Transverse colon (tissue), 4 donors: ENCODE data around the gene C2CD4D. TPM values are rescaled to one million over a fixed set of nuclear protein-coding genes. Genes with fewer than 3 reads are reported as not detected.

Experiments
- DNase-seq: peaks from one replicate; pipeline ENCODE4 v3.0.0-alpha.2; 2019
- H3K27ac ChIP-seq, 4 donors: fragments of 200-600 bp; sonication (generic); 2 replicates each; pipeline ENCODE4 v1.5.1; 2016 to 2018; ENCODE audit warnings: inconsistent platforms in 4 of 4
- H3K27me3 ChIP-seq: fragments of 200-600 bp; sonication (generic); 2 replicates; pipeline ENCODE4 v1.5.1; 2017; ENCODE audit warnings: inconsistent platforms
- H3K36me3 ChIP-seq, 4 donors: fragments of 200-600 bp; sonication (generic); 2 replicates each; pipeline ENCODE4 v1.5.1; 2017 to 2019; ENCODE audit warnings: inconsistent platforms in 4 of 4
- H3K4me1 ChIP-seq, 4 donors: fragments of 200-600 bp; sonication (generic); 2 replicates each; pipeline ENCODE4 v1.5.1; 2017 to 2020; ENCODE audit warnings: inconsistent platforms in 4 of 4
- H3K4me3 ChIP-seq, 4 donors: fragments of 200-600 bp; sonication (generic); 1 replicate in 1 of 4; 2 replicates in 3 of 4; pipeline versions ENCODE4 v1.5.1 to v1.6.1; 2017 to 2019; ENCODE audit warnings: inconsistent platforms in 4 of 4
- H3K9me3 ChIP-seq, 2 donors: fragments of 200-600 bp; sonication (generic); 2 replicates each; pipeline ENCODE4 v1.5.1; 2017 to 2019; ENCODE audit warnings: inconsistent platforms in 2 of 2
- CTCF ChIP-seq, 5 experiments: fragments of 200-600 bp in 3 of 5; fragments of 450-650 bp in 2 of 5; sonication (generic) in 3 of 5; IDR thresholded peaks; 1 replicate in 2 of 5; 2 replicates in 3 of 5; pipeline ENCODE4 v1.5.1; 2016 to 2017; ENCODE audit warnings: antibody characterized with exemption in 5 of 5, inconsistent platforms in 3 of 5, mild to moderate bottlenecking in 2 of 5, moderate library complexity in 1 of 5
- EP300 ChIP-seq: sonication (generic); formaldehyde crosslinking; IDR thresholded peaks from one replicate; pipeline ENCODE4 v1.6.1; 2017; ENCODE audit warnings: antibody characterized with exemption, low read depth
- POLR2A ChIP-seq: fragments of 450-650 bp; IDR thresholded peaks from one replicate; pipeline ENCODE4 v1.6.1; 2016; ENCODE audit warnings: antibody characterized with exemption, mild to moderate bottlenecking, moderate library complexity
- POLR2AphosphoS5 ChIP-seq, 3 donors: sonication (generic); formaldehyde crosslinking; IDR thresholded peaks; one replicate each; pipeline ENCODE4 v1.6.1; 2016; ENCODE audit warnings: antibody characterized with exemption in 3 of 3
- WGBS, 2 donors: methylation state at CpG; one replicate each; pipeline ENCODE4 v1.1.5; 2018; ENCODE audit warnings: low coverage in 1 of 2; 5-methylcytosine and 5-hydroxymethylcytosine counted together
- in situ Hi-C, 4 donors: fragments of 200-750 bp; cut with MboI; loops; one replicate each; pipeline versions ENCODE4 v1.15.0 to v1.15.1; 2017; ENCODE audit warnings: low sequenced_read_pairs in 3 of 4, low pct_ligation_motif_present in 1 of 4, low pct_unique_long_range_greater_than_20kb in 1 of 4
- intact Hi-C: fragments of 100-400 bp; cut with DNase I; formaldehyde crosslinking; loops from one replicate; pipeline ENCODE4 v1.15.1; 2023; ENCODE audit warnings: low total_unique reads
- total RNA-seq, 4 donors: library from RNA; depleted of rRNA; stranded (reverse); fragments of >200 nt; gene quantifications; one replicate each; pipeline ENCODE4 v1.1.0, GENCODE V29; 2016

C2CD4D gene
- total RNA-seq, 4 donors from 2014 or later: not detected

GRCh38 chr1:151854658-151855057 is 15.0 kb upstream of the C2CD4D start:
- no peak overlapping the region for H3K4me3 ChIP-seq
- no peak for DNase-seq
- H3K27ac ChIP-seq: no peak overlapping the region
- WGBS, 2 donors: 70 to 85% methylated on average over 6 to 7 of the region's 7 CpGs
- TF ChIP-seq POLR2AphosphoS5 (IDR thresholded peaks at IDR 0.05) (no peak), CTCF (IDR thresholded peaks at IDR 0.05) (no peak), POLR2A (no peak), EP300 (no peak)
- no peaks in the 10 kb centered on the region for H3K36me3 ChIP-seq
- in situ Hi-C loops (no loop called here), intact Hi-C loops (no loop called here)
- H3K27me3 ChIP-seq: no peaks in the 10 kb centered on the region
- H3K9me3 ChIP-seq: no peaks in the 10 kb centered on the region
- no peaks in the 10 kb centered on the region for H3K4me1 ChIP-seq

- H3K27me3 ChIP-seq: peaks cover 8% of the 10 kb centered on the region
- H3K4me3 ChIP-seq: no peak within 1 kb of the TSS
- intact Hi-C loops (no loop called here), in situ Hi-C loops (no loop called here)
- TF ChIP-seq CTCF (IDR thresholded peaks at IDR 0.05): no peak
- TF ChIP-seq POLR2AphosphoS5 (IDR thresholded peaks at IDR 0.05): no peak
- TF ChIP-seq EP300: no peak
- no peak for TF ChIP-seq POLR2A
- no peaks in the 10 kb centered on the region for H3K4me1 ChIP-seq
- H3K36me3 ChIP-seq: no peaks in the 10 kb centered on the region
- DNase-seq: no peak
- H3K9me3 ChIP-seq: no peaks in the 10 kb centered on the region
- 58% methylated on average over 5 of the region's 5 CpGs; no CpG with 5 or more reads in 1 of the 2 donors for WGBS, 2 donors
- H3K27ac ChIP-seq: no peak within 1 kb of the TSS
These were observed 13.9 kb upstream of the C2CD4D start, which contains the start of gene THEM5 for GRCh38 chr1:151853411-151853943. TSS of gene THEM5 (minus strand) at chr1:151853712. CDS start at chr1:151853565, 147 bp downstream.

GRCh38 chr1:151852733-151853132 is 13.1 kb upstream of the C2CD4D start:
- TF ChIP-seq POLR2A (no peak), CTCF (IDR thresholded peaks at IDR 0.05) (no peak), POLR2AphosphoS5 (IDR thresholded peaks at IDR 0.05) (no peak), EP300 (no peak)
- no peaks in the 10 kb centered on the region for H3K9me3 ChIP-seq
- no peak overlapping the region for H3K4me3 ChIP-seq
- peaks cover 8% of the 10 kb centered on the region for H3K27me3 ChIP-seq
- WGBS, 2 donors: 93% methylated on average over 4 of the region's 4 CpGs; no CpG with 5 or more reads in 1 of the 2 donors
- in situ Hi-C loops: no loop called here
- H3K36me3 ChIP-seq: no peaks in the 10 kb centered on the region
- intact Hi-C loops: no loop called here
- H3K4me1 ChIP-seq: no peaks in the 10 kb centered on the region
- no peak for DNase-seq
- no peak overlapping the region for H3K27ac ChIP-seq

- no peaks in the 10 kb centered on the region for H3K36me3 ChIP-seq
- TF ChIP-seq CTCF (IDR thresholded peaks at IDR 0.05): no peak
- TF ChIP-seq POLR2A: no peak
- TF ChIP-seq POLR2AphosphoS5 (IDR thresholded peaks at IDR 0.05): no peak
- TF ChIP-seq EP300: no peak
- peaks cover 8% of the 10 kb centered on the region for H3K27me3 ChIP-seq
- H3K4me1 ChIP-seq: no peaks in the 10 kb centered on the region
- no peak overlapping the region for H3K4me3 ChIP-seq
- in situ Hi-C loops: no loop called here
- DNase-seq: no peak
- H3K9me3 ChIP-seq: no peaks in the 10 kb centered on the region
- intact Hi-C loops: no loop called here
- H3K27ac ChIP-seq: no peak overlapping the region
- WGBS, 2 donors: 84% methylated on average over 8 of the region's 8 CpGs; no CpG with 5 or more reads in 1 of the 2 donors
These were observed 12.3 kb upstream of the C2CD4D start for GRCh38 chr1:151851886-151852285.
